Hematopoietic multipotent progenitor cell treated with erythropoietin and hydrocortisone succinate and interleukin-3 and kit ligand, for 6 days (in vitro differentiated cells): Measurements from ENCODE around the gene MAP3K8.

Experiments
- DNase-seq: peaks from one replicate; pipeline ENCODE4 v3.0.0-alpha.2; 2015

The MAP3K8 gene

DNA sequence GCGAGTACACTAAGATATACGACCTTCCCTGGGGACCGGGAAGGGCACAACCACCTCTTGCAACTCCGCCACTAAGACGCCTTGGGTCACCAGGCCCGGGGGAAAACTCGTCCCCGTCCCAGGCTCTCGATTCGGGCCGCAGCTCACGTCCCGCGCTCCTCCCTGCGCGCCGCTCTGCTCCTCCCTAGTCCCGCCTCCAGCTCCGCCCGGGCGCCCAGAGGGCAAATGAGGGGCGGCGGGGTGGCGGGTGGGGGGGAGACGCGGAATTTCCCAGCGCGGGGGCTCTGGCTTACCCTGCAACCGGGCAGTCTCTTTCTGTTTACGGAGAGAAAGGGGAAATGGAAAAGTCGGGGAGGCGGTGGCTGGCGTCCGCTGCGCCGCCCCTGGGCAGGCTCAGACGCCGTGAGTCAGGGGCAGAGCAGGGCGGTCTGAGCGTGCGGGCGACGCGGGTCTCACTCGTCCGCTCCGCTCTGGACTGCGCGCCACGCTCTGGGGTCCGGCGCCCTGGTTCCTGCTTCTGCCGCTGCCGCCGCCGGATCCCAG, at the start of gene MAP3K8:
MAP3K8 (plus strand) TSS at position 455 of the 543 bp plus-strand sequence. CDS start 4,755 bp downstream, outside the sequence.
- DNase-seq: peak; percentile 91

DNA sequence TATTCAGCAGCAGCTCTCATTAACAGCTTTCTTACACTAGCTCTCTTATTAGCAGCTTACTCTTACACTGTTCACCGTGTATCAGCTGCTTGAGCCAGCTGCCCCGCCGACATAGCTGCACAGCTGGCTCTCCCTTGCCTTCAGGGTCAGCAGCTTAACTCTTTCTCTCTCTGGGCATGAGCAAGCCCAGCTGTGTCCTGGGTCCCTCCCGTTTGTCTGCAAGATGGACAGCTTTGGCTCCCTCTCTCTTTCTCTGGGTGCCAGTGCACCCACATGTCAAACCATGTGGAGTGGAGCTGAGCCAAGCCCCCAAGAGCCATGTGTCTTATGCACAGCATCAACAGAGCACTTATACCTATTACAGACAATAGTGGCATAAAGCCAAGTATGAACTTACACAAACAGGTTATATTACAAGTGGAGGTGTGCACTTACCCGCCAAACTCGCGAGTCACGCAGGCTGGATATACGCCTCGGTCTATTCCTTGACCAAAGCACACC, 49.2 kb upstream of the MAP3K8 start:
- peak; percentile 74 for DNase-seq

DNA sequence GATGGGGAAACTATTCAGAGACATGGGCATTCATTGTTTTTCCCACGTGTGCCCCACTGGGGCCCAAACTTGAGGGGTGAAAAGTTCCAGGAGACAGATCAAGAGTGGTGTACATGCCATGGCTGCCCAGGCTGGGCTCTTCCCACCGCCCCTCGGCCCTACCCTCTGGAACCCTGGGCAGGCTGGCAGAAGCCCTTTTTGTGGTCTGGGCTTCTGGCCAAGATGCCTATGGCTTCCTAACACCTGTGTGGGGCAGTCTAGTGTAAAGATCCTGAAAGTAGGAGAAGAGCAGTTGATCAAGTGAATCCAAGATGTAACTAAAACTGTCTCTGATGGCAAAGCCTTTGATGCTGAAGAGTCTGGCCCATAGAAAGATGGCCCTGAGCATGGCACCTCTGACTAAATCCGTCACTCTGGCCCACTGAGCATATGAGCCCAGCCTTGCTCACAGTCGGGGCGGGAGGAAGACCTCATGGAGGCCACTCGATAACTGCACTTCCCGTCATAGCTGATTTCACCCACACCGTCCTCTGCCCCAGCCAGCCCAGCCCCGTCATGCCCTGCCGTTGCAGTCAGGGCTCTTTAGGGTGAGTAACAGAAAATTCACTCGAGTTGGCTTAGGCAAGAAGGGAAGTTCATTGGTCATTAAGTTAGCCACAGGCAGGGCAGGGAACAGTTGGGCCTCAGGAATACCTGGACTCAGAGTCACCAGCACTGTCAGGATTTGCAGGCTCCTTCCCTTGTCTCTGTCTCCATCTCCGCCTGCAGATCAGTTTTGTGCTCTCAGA, 47.0 kb upstream of the MAP3K8 start:
- no peak for DNase-seq

DNA sequence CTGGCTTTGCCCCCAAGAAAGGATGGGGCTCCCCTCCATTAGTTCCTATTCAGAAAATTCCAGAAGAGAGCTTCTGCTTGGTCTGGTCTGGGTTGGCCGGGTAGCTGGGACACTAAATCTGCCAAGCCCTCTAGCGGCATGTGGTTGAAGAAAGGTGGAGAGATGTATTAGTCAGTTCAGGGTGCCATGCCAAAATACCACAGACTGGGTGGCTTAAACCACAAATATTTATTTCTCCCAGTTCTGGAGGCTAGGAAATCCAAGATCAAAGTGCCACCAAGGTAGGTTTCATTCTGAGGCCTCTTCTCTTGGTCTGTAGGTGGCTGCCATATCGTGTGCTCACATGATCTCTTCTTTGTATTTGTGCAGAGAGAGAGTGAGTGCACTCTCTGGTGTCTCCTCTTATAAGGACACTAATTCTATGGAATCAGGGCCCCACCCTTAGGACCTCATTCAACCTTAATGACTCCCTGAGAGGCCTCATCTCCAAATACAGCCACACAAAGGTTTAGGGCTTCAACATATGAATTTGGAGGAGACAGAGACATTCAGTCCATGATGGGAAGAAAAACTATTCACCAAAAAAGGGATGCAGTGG, 46.2 kb upstream of the MAP3K8 start:
- no peak for DNase-seq

DNA sequence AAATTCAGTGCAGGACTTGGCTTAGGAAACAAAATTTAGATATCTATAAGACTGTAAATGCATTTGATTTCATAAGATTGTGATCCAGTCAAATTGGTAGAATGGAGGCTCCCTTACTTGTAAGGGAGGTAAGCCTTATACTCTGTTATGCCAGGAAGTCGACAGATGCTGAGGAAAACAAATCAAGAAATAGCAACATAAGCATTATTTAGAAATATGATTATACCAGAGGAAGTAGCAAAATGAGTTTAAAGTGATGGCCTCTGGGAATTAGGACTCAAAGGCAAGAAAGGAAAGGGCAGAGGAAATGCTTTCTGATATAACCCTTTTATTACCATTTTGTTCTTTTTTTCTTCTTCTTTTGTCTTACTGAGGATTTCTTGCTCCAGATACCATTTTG, 44.4 kb upstream of the MAP3K8 start:
- DNase-seq: no peak

DNA sequence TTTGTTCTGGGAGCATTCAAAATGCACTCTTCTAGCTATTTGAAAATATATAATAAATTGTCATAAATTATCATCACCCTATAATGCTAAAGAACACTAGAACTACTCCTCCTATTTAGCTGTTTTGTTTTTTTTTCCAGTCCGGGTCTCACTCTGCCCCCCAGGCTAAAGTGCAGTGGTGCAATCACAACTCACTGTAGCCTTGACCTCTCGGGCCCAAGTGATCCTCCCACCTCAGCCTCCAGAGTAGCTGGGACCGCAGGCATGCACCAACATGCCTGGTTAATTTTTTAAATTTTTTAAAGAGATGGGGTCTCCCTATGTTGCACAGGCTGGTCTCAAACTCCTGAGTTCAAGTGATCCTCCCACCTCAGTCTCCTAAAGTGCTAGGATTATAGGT, 43.8 kb upstream of the MAP3K8 start:
- DNase-seq: no peak

DNA sequence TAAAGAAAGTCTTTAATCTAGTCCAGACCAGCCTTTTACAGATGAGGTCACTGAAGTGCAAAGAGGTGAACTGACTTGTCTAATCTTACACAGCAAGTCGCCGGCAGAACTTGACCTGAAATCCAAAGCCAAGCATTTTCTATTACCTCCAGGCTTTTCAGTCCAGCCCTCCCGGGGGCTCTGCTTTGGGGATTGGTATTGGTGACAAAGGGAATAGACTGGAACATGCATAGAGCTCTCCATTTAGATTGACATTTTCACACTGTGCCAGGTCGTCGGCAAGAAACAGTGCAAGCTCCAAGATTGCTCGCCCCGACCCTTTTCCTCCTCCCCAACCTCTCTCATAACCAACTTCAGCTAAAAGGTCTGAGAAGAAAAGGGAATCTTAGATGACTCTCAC, 42.7 kb upstream of the MAP3K8 start:
- DNase-seq: no peak

DNA sequence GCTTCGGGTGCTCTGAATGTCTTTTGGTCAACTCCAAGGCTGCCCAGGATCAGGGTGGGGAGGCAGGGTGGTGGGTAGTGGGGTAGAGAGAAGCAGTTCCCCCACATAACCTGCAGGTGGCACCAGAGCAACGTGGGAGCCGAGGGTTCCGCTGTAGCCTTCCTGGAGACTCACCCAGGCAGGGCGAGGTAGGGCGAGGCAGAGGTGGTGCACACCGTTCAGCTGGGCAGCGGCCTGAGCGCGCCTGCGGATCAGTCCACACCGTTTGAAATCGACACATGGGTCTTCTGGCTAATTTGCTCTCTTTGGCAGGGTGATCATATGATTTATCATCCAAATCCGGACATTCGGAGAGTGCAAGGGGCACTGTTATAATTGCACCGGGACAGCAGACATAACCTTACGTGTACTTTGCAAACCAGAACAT, 41.4 kb upstream of the MAP3K8 start:
- peak; percentile 89 for DNase-seq

DNA sequence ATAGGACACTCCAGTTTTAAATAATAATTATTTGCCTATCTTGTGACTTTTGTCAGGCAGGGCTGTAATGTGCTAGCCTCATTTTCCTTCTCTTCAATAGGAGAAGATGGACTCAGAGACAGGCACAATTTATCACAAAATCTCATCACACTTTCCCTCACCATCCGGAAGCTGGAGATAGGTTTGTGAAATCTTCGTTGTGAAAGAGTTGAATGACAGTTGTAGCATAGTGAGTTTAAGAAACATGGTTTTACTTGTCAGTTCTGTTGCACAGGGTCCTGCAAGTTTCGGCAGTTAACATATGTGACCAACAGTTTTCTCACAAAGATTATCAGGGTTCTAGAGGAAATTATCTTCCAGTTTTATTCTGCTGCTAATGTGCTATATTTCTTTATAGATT, 37.7 kb upstream of the MAP3K8 start:
- DNase-seq: peak; percentile 80

DNA sequence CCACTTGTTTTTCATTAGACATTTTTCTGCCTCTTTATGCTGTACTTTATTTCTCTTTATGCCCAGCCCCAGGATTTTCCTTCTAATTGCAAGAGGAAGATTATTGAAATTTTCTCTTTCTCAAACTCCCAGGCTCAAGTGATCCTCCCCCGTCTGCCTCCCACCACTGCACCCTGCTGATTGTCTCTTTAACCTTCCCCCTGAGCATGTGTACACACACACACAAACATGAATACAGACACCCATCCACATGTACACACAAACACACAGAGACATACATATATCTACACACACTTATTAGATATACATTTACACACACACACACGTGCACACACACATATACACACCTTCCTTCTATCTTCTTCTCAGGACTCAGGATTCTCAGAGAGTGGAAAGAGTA, 37.3 kb upstream of the MAP3K8 start:
- DNase-seq: no peak

DNA sequence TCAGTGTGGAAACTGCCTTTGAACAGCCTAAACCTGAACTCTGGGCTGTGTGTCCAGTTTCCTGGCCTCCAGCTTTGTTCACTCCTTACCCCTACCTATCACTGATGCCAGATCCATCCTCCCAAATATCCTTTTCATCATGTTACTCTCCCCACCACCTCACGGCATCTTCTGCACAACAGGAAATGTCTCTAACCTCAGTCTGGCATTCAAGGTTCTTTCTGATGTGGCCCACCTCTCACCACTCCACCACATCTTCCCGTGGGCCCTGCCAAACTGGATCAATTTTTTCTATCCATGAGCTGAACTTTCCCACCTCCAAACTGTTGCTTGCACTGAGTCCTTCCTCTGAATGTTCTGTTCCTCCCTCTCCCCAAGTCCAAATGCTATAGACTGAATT, 35.8 kb upstream of the MAP3K8 start:
- no peak for DNase-seq

DNA sequence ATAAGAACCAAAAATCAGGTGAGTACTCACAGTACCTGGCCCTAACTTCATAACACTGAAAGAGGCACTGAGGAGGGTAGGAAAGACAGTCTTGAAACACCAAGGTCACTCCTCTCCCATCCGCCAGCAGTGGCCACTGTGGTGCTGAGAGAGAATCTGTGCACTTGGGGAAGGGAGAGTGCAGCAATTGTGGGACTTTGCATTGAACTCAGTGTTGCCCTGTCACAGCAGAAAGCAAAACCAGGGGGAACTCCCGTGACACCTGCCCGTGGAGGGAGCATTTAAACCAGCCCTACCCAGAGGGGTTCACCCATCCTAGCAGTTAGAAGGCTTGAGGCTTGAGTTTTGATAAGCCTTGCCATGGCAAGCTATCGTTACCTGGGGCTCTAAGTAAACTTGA, 35.2 kb upstream of the MAP3K8 start:
- no peak for DNase-seq

DNA sequence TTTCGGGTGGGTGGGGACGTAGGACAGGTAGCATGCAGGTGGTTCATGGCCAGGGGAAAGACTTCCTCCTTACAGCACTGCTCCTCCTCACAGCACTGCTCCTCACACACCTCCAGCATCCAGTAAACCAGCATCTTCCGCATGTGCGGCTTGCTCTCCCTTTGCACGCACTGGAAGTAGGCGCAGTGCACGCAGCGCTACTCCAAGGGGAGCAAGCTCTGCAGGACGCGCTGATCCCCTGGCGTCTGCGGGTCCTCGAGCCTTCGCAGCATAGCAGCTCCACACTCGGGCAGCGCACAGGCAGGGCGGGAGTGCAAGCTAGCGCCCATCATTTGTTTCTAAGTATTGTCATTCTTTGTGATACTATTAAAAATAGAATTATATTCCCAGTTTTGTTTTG, 30.5 kb upstream of the MAP3K8 start:
- DNase-seq: no peak

DNA sequence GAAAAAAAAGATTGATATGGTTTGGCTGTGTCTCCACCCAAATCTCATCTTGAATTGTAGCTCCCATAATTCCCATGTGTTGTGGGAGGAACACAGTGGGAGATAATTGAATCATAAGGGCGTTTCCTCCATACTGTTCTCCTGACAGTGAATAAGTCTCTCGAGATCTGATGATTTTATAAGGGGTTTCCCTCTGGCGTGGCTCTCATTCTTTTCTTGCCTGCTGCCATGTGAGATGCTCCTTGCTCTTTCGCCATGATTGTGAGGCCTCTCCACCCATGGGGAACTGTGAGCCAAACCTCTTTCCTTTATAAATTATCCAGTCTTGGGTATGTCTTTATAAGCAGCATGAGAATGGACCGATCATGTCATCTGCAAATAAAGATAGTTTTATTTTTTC, 29.4 kb upstream of the MAP3K8 start:
- DNase-seq: no peak

DNA sequence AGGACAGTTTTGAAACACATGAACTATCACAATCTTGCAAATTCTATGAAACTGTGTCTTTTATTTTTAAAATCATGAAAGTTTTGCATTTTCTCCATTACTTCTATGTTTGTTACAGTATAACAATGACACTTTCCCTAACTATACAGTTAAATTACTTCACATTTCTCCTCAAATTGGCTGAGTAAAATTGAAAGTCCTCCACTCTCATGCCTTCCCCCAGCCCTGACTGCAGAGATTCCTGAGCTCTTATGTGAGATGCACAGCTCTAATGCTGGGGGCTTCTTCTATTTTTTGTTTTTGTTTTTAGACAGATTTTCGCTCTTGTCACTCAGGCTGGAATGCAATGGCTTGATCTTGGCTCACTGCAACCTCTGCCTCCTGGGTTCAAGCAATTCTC, 22.7 kb upstream of the MAP3K8 start:
- DNase-seq: no peak

DNA sequence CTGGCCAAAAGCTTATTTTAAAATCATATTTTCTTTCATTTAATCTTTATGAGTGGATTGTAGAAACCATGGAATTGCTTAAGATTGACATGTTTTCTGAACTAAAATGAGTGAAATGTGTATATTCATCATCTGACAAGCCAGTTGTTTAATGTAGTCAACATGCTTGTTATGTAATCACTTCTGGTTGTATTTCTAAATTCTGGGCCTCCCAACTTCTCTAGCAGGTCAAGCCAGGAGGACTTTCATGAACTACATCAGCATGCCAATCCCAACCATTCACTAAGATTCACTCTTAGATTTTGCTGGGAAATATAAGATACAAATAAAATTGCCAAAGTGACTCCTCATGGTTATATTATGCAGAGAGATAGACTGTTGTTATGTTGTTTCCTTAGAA, 21.1 kb upstream of the MAP3K8 start:
- no peak for DNase-seq

DNA sequence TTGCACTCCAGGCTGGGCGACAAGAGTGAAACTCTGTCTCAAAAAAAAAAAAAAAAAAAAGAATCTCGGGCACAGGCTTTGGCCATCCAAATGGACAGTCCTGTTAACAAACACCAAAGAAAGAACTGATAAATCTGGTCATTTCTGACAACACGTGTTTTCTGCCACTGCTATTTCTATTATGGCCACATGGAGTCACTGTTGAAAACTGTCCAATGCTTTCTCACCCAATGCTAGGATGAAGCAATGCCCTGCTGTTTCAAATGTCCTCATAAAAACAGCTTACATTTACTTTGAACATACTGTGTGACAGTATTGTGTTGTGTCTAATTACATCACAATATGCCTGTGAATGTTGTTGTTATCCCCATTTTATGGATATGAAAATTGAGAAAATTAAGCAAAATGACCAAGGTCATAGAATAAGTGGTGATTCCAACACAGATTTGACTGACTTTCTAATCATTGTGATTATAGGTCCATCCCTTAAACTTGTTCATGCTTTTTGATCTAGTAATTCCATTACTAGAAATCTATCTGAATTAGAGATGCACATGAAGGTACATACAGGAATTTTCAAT, 19.9 kb upstream of the MAP3K8 start:
- peak; percentile 90 for DNase-seq

DNA sequence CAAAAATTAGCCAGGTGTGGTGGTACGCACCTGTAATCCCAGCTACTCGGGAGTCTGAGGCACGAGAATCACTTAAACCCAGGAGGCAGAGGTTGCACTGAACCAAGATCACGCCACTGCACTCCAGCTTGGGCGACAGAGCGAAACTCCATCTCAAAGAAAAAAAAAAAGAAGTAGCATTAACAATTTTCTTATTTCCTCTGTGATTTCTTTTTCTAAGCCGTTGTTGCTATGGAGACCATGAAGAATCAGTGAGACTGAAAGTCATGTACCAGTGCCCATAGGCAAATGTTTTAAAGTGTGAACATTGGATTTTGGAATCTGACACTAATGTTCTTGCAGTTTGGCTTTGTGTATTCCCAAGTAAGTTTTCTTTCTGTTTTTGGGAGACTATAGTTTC, 18.4 kb upstream of the MAP3K8 start:
- no peak for DNase-seq

DNA sequence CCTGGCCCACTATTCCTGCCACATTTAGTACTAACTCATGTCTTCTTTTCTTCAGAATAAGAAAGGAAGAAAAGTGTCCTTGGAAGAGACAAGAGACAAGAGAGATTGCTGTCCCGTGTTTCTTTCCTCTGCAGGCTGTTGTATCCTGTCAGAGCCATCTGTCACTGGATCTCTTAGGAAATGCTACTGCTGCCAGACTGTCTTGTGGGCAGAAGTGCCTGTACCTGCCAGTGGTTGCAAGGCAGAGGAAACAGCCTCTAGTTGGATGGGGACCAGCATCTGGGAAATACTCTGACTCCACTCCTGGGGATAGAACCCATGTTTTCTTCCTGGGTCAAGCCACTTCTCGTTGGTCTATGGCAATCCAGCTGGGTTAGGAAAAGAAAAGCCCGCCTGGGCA, 16.7 kb upstream of the MAP3K8 start:
- no peak for DNase-seq

DNA sequence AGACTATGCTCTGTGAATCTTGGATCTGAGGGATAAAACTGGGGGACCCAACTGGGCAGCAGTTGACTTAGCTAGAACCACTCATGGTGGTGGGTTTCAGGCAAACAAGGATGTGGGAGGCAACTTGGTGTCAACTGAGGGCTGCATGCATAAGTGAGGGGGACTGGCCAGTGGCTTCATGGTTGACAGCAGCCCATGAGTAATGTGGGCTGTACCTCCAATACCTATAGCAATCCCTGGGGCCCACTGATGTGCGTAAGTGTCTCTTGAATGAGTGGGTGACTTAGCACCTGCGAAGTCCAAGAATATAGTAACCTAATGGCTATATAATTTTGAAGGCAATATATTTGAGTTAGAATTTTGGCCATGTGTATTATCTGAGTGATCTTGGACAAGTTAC, 13.7 kb upstream of the MAP3K8 start:
- DNase-seq: no peak

DNA sequence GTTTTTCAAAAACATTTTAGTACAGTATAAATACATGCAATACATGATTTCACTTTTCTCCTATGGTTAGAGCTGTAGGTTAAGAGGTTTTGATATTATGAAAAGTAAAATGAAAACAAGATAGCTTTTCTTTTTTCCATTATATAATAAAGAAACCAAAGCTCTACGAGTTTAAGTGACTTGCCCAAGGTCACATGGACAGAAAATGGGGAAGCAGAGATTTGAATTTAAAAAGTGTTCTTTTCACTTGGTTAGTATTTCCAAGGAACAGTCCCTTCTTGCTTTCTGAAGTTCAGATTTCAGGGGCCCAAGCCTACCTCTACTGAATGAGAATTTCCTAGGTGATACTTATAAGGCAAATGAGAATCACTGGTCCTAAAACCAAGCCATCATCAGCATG, 13.2 kb upstream of the MAP3K8 start:
- no peak for DNase-seq

DNA sequence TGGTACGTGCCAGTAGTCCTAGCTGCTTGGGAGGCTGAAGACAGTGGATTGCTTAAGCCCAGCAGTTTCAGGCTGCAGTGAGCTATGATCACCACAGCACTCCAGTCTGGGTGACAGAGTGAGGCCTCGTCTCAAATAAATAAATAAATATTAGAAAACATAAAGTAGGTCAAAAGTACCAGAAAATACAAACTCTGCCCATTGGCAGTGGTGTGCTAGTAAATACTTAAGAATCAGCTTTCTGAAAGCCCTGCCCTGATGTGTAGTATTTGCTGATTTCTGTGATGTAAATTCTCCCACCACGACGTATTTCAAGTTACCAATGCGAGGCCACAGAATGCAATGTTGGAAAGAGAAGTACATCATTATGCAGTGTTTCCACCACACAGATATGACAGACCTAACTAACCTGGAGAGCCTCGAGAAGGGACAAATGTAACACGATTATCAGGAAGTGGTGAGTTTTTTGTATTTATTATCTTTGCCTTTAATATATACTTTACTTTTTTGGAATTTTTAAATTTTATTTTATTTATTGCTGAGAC, 11.8 kb upstream of the MAP3K8 start:
- DNase-seq: no peak

DNA sequence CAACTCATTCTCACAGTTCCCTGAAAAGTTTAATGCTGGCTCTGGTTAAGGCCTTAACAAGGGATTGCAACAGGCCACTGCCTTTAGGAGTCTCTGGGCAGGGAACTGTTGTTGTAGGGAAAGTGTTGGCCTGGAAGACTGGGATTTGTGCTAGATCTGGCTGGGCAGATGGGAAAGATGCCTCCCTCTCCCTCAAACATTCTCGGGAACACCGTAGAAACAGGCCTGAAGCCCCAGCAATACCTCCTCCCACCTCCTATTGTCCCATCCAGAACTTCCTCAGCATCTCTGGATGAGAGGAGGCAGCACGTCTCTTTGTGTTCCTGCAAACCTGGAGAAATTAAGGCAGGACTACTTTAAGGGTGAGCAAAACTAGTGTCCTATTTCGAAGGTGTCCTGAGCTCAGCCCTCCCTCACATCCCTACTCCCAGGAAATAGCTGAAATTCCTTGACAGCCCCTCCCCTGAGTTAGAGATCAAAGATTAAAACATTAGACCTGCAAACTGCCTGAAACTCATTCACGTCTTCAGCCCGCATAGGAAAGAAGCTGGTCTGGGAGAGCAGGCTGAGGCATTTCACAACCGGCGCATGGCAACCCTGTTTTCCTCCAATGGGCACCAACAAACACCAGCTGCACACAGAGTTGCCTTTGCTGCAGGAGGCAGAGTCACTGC, 10.9 kb upstream of the MAP3K8 start:
- peak; percentile 68 for DNase-seq
